Tibial nerve (tissue), 3 donors: ENCODE data around the gene ZNF431.

Experiments
- POLR2A ChIP-seq, 2 donors: fragments of 450-650 bp; IDR thresholded peaks; one replicate each; pipeline ENCODE4 v1.6.1; 2017; ENCODE audit warnings: antibody characterized with exemption in 2 of 2, mild to moderate bottlenecking in 2 of 2, moderate library complexity in 2 of 2
- TF ChIP-seq, protein P1 (sequence below), 5 experiments: fragments of 200-600 bp in 3 of 5; fragments of 450-650 bp in 2 of 5; sonication (generic) in 3 of 5; IDR thresholded peaks; one replicate each; pipeline ENCODE4 v1.5.1; 2016 to 2019; ENCODE audit warnings: antibody characterized with exemption in 5 of 5, mild to moderate bottlenecking in 3 of 5, moderate library complexity in 2 of 5

DNA sequence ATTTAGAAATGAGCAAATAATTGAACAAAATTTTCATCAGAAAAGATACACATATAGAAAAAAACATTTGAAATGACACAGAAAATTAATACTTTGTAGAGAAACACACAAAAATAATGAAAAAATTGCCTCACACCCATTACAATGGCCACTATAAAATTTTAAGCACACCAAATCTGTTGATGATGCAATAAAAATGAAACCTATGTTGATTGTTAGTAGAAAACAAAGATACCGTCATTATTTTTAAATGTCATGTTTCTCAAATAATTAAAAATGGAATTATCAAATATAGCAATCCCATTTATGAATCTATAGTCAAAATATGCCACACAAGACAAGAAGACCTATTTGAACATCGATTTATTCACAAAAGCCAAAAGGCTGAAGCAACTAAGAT, 96.8 kb downstream of the ZNF431 start:
- TF ChIP-seq, protein P1, sequence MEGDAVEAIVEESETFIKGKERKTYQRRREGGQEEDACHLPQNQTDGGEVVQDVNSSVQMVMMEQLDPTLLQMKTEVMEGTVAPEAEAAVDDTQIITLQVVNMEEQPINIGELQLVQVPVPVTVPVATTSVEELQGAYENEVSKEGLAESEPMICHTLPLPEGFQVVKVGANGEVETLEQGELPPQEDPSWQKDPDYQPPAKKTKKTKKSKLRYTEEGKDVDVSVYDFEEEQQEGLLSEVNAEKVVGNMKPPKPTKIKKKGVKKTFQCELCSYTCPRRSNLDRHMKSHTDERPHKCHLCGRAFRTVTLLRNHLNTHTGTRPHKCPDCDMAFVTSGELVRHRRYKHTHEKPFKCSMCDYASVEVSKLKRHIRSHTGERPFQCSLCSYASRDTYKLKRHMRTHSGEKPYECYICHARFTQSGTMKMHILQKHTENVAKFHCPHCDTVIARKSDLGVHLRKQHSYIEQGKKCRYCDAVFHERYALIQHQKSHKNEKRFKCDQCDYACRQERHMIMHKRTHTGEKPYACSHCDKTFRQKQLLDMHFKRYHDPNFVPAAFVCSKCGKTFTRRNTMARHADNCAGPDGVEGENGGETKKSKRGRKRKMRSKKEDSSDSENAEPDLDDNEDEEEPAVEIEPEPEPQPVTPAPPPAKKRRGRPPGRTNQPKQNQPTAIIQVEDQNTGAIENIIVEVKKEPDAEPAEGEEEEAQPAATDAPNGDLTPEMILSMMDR (IDR thresholded peaks at IDR 0.05) = no peak
- TF ChIP-seq POLR2A (IDR thresholded peaks at IDR 0.05) = no peak
